Mesendoderm (in vitro differentiated cells): Measurements from ENCODE around the gene ANKRD34A.

Experiments used
- DNase-seq: peaks from one replicate; pipeline ENCODE4 v3.0.0; 2013
- H2AK5ac ChIP-seq: 2 replicates; pipeline ENCODE4 v1.6.1; 2013; ENCODE audit warnings: low read length, inconsistent platforms
- H2BK120ac ChIP-seq: 2 replicates; pipeline ENCODE4 v1.6.1; 2013; ENCODE audit warnings: low read depth, mild to moderate bottlenecking, low read length, moderate library complexity, mixed read lengths
- H2BK15ac ChIP-seq: replicated peaks from 2 replicates; pipeline ENCODE4 v1.6.1; 2013; ENCODE audit warnings: low read depth, mild to moderate bottlenecking, moderate library complexity
- H2BK5ac ChIP-seq: 2 replicates; pipeline ENCODE4 v1.6.1; 2013; ENCODE audit warnings: low read length, inconsistent platforms
- H3K18ac ChIP-seq: 2 replicates; pipeline ENCODE4 v1.6.1; 2013; ENCODE audit warnings: mild to moderate bottlenecking, low read length, mixed read lengths
- H3K23ac ChIP-seq: one replicate; pipeline ENCODE4 v1.6.1; 2013; ENCODE audit warnings: low read length
- H3K27ac ChIP-seq: 2 replicates; pipeline ENCODE4 v1.5.1; 2013; ENCODE audit warnings: low read depth, mild to moderate bottlenecking, inconsistent platforms, low read length, moderate library complexity
- H3K27me3 ChIP-seq: 2 replicates; pipeline ENCODE4 v1.6.1; 2013; ENCODE audit warnings: low read length, control low read depth, mild to moderate bottlenecking, inconsistent platforms; ENCODE audit not compliant: insufficient read depth, poor library complexity
- H3K36me3 ChIP-seq: 2 replicates; pipeline ENCODE4 v1.6.1; 2013; ENCODE audit warnings: low read length, inconsistent platforms; ENCODE audit not compliant: control insufficient read depth, insufficient read depth
- H3K4ac ChIP-seq: one replicate; pipeline ENCODE4 v1.6.1; 2013; ENCODE audit warnings: low read depth, mild to moderate bottlenecking, low read length, moderate library complexity
- H3K4me1 ChIP-seq: 2 replicates; pipeline ENCODE4 v1.6.1; 2013; ENCODE audit warnings: low read depth, low read length, inconsistent platforms; ENCODE audit not compliant: control insufficient read depth
- H3K4me2 ChIP-seq: 2 replicates; pipeline ENCODE4 v1.6.1; 2013; ENCODE audit warnings: low read length
- H3K4me3 ChIP-seq: 2 replicates; pipeline ENCODE4 v1.5.1; 2013; ENCODE audit warnings: mild to moderate bottlenecking, low read length
- H3K56ac ChIP-seq: one replicate; pipeline ENCODE4 v1.6.1; 2013; ENCODE audit warnings: low read length
- H3K79me1 ChIP-seq: 2 replicates; pipeline ENCODE4 v1.6.1; 2013; ENCODE audit warnings: low read length, inconsistent platforms
- H3K79me2 ChIP-seq: 2 replicates; pipeline ENCODE4 v1.6.1; 2013; ENCODE audit warnings: mild to moderate bottlenecking, low read length; ENCODE audit not compliant: control insufficient read depth, insufficient read depth
- H3K9ac ChIP-seq: 2 replicates; pipeline ENCODE4 v1.6.1; 2013; ENCODE audit warnings: low read length, inconsistent platforms
- H4K5ac ChIP-seq: one replicate; pipeline ENCODE4 v1.6.1; 2013; ENCODE audit warnings: low read length
- H4K8ac ChIP-seq: one replicate; pipeline ENCODE4 v1.6.1; 2013; ENCODE audit warnings: low read depth, mild to moderate bottlenecking, control low read depth, low read length, moderate library complexity
- WGBS: extraction: QIAGEN DNeasy Blood & Tissue Kit; methylation state at CpG from one replicate; pipeline ENCODE4 v1.1.7; 2013; ENCODE audit warnings: low lambda C conversion rate, missing lambda C conversion rate; ENCODE audit not compliant: insufficient coverage; ENCODE audit errors: extremely low coverage; 5-methylcytosine and 5-hydroxymethylcytosine counted together

The ANKRD34A gene

GRCh38 chr1:145967288-145967687 is 2.9 kb upstream of the ANKRD34A start:
- peaks cover 6% of the 10 kb centered on the region for H3K27me3 ChIP-seq
- no CpG with 5 or more reads among the region's 2 CpGs for whole genome bisulfite sequencing
- no peaks in the 10 kb centered on the region for H3K79me2 ChIP-seq
- H2BK120ac ChIP-seq = no peak overlapping the region
- no peak overlapping the region for H4K8ac ChIP-seq
- no peak overlapping the region for H2BK5ac ChIP-seq
- no peak overlapping the region for H3K23ac ChIP-seq
- H3K4ac ChIP-seq = no peak overlapping the region
- no peak overlapping the region for H3K27ac ChIP-seq
- no peak overlapping the region for H4K5ac ChIP-seq
- no peak overlapping the region for H2BK15ac ChIP-seq
- H3K4me3 ChIP-seq = no peak overlapping the region
- H3K56ac ChIP-seq = no peak overlapping the region
- no peak for DNase-seq
- H3K4me2 ChIP-seq = no peak overlapping the region
- H3K4me1 ChIP-seq = peaks cover 11% of the 10 kb centered on the region
- H3K36me3 ChIP-seq = no peaks in the 10 kb centered on the region
- H3K18ac ChIP-seq = no peak overlapping the region
- no peak overlapping the region for H2AK5ac ChIP-seq
- no peaks in the 10 kb centered on the region for H3K79me1 ChIP-seq
- no peak overlapping the region for H3K9ac ChIP-seq

GRCh38 chr1:145965119-145965744 is 857 bp upstream of the ANKRD34A start:
- no peak overlapping the region for H3K18ac ChIP-seq
- no peak overlapping the region for H4K5ac ChIP-seq
- no peak overlapping the region for H2BK15ac ChIP-seq
- H3K4ac ChIP-seq = no peak overlapping the region
- H3K23ac ChIP-seq = no peak overlapping the region
- no CpG with 5 or more reads among the region's 5 CpGs for WGBS
- no peaks in the 10 kb centered on the region for H3K79me2 ChIP-seq
- peak overlapping the region; percentile 78 for H3K9ac ChIP-seq
- no peaks in the 10 kb centered on the region for H3K79me1 ChIP-seq
- H3K56ac ChIP-seq = peak overlapping the region; percentile 84
- peaks cover 12% of the 10 kb centered on the region for H3K4me1 ChIP-seq
- no peak overlapping the region for H3K27ac ChIP-seq
- H2AK5ac ChIP-seq = no peak overlapping the region
- peaks cover 6% of the 10 kb centered on the region for H3K27me3 ChIP-seq
- no peak overlapping the region for H4K8ac ChIP-seq
- H3K36me3 ChIP-seq = no peaks in the 10 kb centered on the region
- peak overlapping the region; percentile 72 for H3K4me2 ChIP-seq
- H2BK5ac ChIP-seq = no peak overlapping the region
- no peak for DNase-seq
- no peak overlapping the region for H2BK120ac ChIP-seq
- peak overlapping the region; percentile 61 for H3K4me3 ChIP-seq

- Histone ChIP-seq H4K8ac (no peak overlapping the region), H3K23ac (no peak overlapping the region), H3K4me3 (no peak overlapping the region), H3K4me1 (peaks cover 18% of the 10 kb centered on the region), H2BK15ac (no peak overlapping the region), H3K9ac (peak overlapping the region; percentile 75), H2BK120ac (no peak overlapping the region), H3K4ac (peak overlapping the region; percentile 66), H3K79me1 (no peaks in the 10 kb centered on the region), H3K18ac (peak overlapping the region; percentile 82), H4K5ac (peak overlapping the region; percentile 33), H3K4me2 (peak overlapping the region; percentile 64), H3K56ac (peak overlapping the region; percentile 79), H2BK5ac (no peak overlapping the region), H3K27me3 (peaks cover 8% of the 10 kb centered on the region), H2AK5ac (no peak overlapping the region), H3K27ac (peak overlapping the region; percentile 52), H3K79me2 (no peaks in the 10 kb centered on the region), H3K36me3 (no peaks in the 10 kb centered on the region)
- no CpG with 5 or more reads among the region's 5 CpGs for WGBS
- peak; percentile 54 for DNase-seq
Observed at GRCh38 chr1:145963265-145964019, 933 bp downstream of the ANKRD34A start.

- Histone ChIP-seq H3K4ac (no peak overlapping the region), H2BK15ac (no peak overlapping the region), H3K27ac (no peak overlapping the region), H4K8ac (no peak overlapping the region), H3K79me1 (no peaks in the 10 kb centered on the region), H3K56ac (peak overlapping the region; percentile 88), H2AK5ac (peak overlapping the region; percentile 48), H3K18ac (peak overlapping the region; percentile 60), H3K4me1 (peaks cover 20% of the 10 kb centered on the region), H3K23ac (no peak overlapping the region), H4K5ac (no peak overlapping the region), H2BK120ac (no peak overlapping the region), H3K27me3 (peaks cover 8% of the 10 kb centered on the region), H3K4me3 (peak overlapping the region; percentile 27), H3K36me3 (no peaks in the 10 kb centered on the region), H3K79me2 (no peaks in the 10 kb centered on the region), H3K4me2 (peak overlapping the region; percentile 94), H3K9ac (peak overlapping the region; percentile 83), H2BK5ac (no peak overlapping the region)
- WGBS = no CpG with 5 or more reads among the region's 36 CpGs
- DNase-seq = peak; percentile 25
Observed at GRCh38 chr1:145962157-145963102, 1.9 kb downstream of the ANKRD34A start.

- no peak overlapping the region for H4K5ac ChIP-seq
- H4K8ac ChIP-seq = no peak overlapping the region
- H2BK5ac ChIP-seq = peak overlapping the region; percentile 24
- H3K18ac ChIP-seq = no peak overlapping the region
- peaks cover 20% of the 10 kb centered on the region for H3K4me1 ChIP-seq
- H3K79me1 ChIP-seq = no peaks in the 10 kb centered on the region
- H3K56ac ChIP-seq = peak overlapping the region; percentile 88
- no peaks in the 10 kb centered on the region for H3K79me2 ChIP-seq
- H2BK120ac ChIP-seq = no peak overlapping the region
- H3K4me3 ChIP-seq = peak overlapping the region; percentile 27
- peak overlapping the region; percentile 90 for H3K23ac ChIP-seq
- H3K4me2 ChIP-seq = peak overlapping the region; percentile 94
- H2BK15ac ChIP-seq = no peak overlapping the region
- H3K9ac ChIP-seq = peak overlapping the region; percentile 83
- DNase-seq = peak; percentile 44
- H3K36me3 ChIP-seq = no peaks in the 10 kb centered on the region
- H2AK5ac ChIP-seq = no peak overlapping the region
- H3K4ac ChIP-seq = peak overlapping the region; percentile 57
- no CpG with 5 or more reads among the region's 57 CpGs for WGBS
- H3K27ac ChIP-seq = no peak overlapping the region
- H3K27me3 ChIP-seq = peaks cover 8% of the 10 kb centered on the region
Observed at GRCh38 chr1:145961425-145962156, 2.8 kb downstream of the ANKRD34A start.
